ENCODE data around the gene ZNF554.

GRCh38 chr19:2782936-2783780 lies 36.5 kb upstream of the ZNF554 start, which contains the start of gene SGTA:
- no peak for TF ChIP-seq EZH2 (IDR thresholded peaks at IDR 0.05; ENCODE audit: borderline replicate concordance)
- peak; percentile 29 for TF ChIP-seq CTCF (IDR thresholded peaks at IDR 0.05; ENCODE audit: poor library complexity)

Data from hepatocyte (in vitro differentiated cells).